NCI-H1092 (cell line): ENCODE measurements around the gene MFN2.
"Not testable (repeated sequence)": the region's sequence is repeated elsewhere in the genome, so short reads cannot be mapped to it uniquely, and the experiment has no call there.

Experiments used
- DNase-seq: peaks from one replicate; lab custom pipeline; 2025; lab: John Stamatoyannopoulos, UW

MFN2 gene

DNA sequence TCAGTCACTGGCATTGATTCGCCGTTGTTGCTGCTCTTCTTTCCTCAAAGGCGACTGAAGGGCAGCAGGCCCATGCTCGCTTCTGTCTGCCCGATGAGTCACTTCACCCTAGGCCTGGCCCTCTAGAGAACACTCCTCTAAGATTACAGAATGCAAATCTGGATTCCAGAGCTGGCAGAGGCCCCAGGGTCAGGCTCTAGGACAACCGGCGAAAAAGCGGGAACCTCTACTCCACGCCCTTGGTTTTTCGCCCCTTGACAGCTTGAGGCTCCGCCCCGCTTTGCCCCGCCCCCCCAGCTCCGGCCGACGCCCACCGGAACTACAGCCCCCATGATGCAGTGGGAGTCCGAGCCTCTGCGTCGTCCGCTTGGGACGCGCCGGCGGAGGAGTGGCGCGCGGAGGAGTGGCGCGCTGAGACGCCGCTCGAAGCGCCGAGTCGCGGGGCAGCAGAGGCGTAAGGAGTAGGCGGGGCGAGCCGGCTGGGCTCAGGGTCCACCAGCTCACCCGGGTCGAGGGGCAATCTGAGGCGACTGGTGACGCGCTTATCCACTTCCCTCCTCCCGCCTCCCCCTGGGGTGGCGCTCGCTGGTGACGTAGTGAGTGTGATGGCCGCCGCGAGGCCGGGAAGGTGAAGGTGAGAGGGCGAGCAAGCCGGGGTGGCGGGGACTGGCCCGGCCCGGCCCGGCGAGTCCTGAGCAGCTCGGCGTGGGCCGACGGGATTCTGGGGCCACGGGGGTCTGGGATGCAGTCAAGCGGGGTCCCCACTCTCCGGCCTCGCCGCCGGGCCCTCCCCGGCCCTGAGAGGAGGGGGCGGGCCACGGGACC is at the start of gene MFN2:
Gene MFN2 (plus strand): TSS at position 594 of the 825 bp plus-strand sequence. CDS start 8,725 bp downstream, outside the sequence.
- peak; percentile 98 for DNase-seq

DNA sequence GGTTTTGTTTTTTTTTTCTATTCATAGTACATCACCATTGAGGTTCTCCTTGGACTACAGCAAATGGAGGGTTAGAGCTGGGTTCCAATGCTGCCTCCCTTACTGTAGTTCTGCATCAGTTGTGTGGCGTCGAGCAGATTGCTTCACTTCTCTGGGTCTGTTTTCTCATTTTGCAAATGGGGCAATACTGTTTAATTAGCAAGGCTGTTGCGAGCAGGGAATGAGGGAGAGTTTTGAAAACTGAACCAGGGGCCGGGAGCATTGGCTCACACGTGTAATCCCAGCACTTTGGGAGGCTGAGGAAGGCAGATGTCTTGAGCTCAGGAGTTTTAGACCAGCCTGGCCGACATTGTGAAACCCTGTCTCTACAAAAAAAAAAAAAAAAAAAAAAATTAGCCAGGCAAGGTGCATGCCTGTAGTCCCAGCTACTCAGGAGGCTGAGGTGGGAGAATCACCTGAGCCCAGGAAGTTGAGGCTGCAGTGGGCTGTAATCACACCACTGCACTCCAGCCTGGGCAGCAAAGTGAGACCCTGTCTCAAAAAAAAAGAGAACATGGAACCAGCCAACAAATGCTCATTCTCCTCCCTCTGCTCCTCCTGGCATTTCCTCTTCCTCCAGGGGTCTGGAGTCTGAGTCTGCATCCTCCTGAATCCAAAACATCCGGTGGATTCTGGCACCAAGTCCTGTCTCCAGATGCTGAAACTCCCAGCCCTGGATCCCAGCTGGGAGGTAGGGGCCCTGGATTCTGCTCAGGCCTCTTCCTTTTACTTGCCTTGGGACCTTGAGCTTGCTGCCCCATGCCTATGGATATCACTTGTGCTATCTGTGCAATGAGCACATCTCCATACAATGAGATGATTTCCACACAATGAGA is 49.4 kb upstream of the MFN2 start:
- DNase-seq = no peak

DNA sequence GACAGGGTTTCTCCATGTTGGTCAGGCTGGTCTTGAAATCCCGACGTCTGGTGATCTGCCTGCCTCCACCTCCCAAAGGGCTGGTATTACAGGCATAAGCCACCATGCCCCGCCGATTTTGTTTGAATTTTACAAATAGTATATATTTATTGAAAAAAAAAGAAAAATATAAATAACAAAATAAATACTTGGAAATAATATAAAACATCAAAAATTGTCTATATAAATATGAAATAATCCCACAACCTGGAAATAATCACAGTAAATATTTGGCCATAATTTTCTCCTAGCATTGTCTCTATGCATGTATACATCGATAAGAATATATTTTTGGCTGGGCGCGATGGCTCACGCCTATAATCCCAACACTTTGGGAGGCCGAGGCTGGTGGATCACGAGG is 48.4 kb upstream of the MFN2 start:
- DNase-seq = no peak

DNA sequence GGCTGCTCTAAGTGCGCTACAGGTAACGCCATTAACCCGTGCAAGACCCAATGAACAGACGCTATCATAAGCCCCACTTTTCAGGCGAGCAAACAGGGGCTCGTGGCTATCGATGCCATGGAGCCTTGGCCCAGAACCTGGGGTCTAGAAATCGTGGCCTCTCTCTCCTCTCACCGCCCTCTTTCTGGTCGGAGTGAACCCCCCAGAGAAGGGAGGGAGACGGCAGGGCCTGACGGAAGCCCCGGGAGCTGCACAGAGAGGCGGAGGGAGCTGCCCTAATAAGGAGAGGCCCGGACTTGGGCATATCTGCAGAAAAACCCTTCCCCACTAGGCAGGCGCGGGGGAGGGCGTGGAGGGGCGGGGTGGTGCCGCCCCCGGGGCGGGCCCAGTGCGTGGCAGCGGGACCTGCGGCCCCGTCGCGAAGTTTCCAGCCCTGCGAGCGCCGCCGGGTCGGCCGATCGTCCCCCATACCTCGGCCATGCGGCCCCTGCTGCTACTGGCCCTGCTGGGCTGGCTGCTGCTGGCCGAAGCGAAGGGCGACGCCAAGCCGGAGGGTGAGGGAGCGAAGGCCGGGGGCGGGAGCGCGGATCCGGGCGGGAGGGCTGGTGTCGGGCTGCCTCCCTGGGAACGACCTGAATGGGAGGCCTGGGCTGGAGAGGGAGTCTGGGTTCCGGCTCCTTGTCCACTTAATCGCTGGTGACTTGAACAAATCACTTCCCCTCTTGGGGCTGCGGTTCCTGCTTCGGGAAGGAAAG is 45.8 kb upstream of the MFN2 start, which contains the start of gene PLOD1:
Gene PLOD1 (plus strand): TSS at position 416 of the 755 bp plus-strand sequence. CDS start 63 bp downstream, at position 479.
- DNase-seq = peak; percentile 71

DNA sequence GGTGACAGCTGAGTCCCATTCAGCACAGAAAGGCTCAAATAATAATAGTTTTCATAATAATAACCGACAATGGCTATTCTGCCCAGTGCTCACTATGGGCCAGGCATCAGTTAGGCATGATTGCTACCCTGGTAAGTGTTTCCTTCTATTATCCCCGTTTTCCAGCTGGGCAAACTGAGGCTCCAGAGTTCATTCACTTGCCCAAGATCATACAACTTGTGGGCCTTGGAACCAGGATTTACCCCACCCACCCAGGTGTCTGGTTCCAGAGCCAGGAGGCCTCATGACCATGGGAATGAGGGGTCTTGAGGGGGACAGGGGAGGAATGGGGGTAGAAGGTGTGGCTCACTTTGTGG is 45.2 kb upstream of the MFN2 start:
- no peak for DNase-seq

DNA sequence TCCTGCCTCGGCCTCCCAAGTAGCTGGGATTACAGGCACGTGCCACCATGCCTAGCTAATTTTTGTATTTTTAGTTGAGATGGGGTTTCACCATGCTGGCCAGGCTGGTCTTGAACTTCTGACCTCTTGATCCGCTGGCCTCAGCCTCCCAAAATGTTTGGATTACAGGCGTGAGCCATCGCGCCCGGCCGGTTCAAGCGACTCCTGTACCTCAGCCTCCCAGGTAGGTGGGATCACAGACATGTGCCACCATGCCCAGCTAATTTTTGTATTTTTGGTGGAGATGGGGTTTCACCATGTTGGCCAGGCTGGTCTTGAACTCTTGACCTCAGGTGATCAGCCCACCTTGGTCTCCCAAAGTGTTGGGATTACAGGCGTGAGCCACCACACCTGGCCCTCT is 44.5 kb upstream of the MFN2 start:
- not testable (repeated sequence) for DNase-seq

DNA sequence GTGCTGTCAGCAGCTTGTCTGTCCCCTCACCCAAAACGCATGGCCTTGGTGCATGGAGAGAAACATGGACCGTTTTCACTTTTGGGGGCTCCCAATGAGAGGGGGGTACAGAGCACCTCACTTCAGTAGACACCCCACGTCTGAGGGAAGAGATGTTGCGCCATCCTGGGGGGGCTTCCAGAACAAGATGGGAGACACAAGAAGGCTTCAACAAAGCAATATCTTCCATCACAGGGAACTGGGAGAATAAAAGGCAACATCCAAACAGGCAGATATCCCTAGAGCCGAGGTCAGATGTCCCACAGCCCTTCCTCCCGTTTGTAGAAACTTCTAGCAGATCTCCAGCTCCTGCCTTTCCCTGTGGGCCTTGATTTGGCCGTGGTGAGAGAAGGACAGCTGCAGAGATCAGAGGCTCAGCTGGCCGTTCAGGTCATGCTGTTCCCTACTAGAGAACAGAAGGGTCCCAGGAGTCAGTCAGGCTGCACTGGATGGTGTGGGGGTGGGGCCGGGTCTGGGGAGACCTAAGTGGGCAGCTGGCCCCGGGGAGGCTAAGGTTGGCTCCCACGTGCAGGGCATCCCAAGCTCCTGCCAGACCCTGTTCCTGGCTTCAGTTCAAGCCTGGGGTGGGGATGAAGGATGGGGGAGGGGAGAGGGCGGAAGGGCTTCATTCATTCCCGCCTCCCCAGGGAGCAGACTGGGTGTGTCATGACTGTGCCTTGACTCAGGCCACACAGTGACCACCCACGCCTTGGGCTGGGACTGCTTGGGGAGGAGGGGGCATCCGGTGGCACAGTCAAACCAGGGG is 41.3 kb upstream of the MFN2 start:
- DNase-seq = no peak

DNA sequence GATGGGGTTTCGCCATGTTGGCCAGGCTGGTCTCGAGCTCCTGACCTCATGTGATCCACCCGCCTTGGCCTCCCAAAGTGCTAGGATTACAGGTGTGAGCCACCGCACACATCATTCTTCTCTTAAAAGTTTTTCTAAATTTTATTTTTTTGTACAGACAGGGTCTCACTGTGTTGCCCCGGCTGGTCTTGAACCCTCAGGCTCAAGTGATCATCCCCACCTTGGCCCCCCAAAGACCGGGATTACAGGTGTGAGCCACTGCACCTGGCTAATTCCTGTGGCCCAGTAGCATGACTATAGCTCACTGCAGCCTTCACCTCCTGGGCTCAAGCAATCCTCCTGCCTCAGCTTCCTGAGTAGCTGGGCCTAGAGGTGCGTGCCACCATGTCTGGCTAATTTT is 40.5 kb upstream of the MFN2 start:
- DNase-seq = not testable (repeated sequence)

DNA sequence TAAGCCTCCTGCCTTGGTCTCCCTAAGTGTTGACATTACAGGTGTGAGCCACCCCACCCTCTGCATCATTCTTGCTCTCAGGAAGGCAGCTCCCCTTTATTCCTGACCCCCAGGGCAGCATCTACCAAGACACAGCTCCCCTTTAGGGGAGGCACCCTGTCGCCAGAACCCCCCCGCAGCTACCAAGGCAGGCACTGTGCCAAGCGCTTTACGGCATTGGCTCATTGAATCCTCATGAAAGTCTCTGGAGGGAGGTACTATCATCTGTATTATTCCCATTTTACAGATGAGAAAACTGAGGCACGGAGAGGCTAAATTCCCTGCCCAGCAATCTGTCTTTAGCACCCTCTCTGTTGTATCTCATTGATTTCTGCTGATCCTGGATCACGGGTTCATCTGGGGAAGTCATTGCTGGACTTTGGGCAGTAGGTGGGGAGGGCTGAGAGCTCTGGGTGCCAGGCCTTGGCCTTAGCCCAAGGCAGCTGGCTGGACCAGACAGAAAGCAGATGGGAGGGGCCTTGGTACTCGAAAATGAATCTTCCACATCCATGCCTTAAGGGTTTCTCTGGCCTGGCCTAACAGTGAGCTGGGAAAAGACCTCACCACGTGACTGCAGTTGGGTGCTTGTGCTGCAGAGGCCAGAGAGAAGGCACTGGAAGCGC is 39.9 kb upstream of the MFN2 start:
- DNase-seq = peak; percentile 19

DNA sequence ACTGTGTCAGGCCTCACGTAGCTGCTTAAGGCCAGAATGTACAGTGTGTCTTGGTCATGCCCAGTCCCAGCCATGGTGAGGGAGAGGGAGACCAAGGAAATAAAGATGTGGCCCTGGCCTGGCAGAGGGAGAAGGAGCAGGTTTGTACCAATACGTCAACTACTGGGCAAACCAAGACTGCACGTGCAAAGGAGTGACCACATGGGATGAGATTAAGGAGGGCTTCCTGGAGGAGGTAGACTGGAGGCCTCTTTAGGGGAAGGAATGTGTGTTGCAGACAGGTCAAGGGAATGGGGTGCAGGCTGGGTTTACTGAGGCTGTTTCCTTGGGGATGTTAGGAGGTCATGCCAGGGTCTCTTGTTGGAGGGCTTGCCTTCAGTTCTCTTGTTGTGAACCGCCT is 38.0 kb upstream of the MFN2 start:
- no peak for DNase-seq

DNA sequence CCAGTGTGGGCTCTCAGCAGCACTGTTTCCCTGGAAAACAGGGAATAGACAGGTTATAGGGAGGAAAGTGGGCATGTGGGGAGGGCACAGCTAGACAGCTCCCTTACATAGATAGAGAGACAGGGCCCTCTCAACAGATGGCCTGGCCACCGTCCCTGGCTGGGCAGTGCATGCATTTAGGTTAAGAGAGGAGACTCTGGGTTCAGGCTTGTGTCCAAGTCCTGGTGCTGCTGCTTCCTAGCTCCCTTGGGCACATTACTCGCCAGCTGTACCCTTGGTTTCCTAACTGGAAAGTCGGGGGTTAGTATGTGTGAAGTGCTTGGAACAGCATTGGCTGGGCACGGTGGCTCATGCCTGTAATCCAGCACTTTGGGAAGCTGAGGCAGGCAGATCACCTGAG is 36.6 kb upstream of the MFN2 start:
- DNase-seq = peak; percentile 24

DNA sequence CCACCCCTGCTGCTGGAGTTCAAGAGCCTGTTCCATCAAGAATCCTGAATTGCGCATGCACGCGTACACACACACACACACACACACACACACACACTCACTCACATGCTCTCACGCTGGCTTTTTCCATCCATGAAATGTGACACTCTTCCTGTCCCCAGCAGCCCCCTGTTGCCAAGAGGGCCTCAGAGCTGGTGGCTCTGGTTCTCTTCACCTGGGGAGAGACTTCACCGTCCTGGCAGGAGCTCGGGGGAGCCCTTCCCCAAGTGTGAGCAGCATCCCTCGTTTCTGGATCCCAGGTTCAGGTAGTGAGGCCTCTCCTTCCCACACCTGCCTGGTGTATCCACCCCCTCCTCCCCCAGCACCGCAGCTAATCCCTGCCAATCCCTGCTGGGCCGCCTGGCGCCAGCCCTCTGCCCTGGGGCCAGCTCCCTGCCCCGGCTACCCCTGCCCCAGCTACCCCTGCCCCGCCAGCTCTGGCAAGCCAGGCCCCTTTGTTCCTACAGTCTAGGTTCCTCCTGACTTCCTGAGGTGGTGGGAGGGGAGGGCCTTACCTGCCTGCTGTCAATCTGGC is 35.8 kb upstream of the MFN2 start:
- peak; percentile 79 for DNase-seq

DNA sequence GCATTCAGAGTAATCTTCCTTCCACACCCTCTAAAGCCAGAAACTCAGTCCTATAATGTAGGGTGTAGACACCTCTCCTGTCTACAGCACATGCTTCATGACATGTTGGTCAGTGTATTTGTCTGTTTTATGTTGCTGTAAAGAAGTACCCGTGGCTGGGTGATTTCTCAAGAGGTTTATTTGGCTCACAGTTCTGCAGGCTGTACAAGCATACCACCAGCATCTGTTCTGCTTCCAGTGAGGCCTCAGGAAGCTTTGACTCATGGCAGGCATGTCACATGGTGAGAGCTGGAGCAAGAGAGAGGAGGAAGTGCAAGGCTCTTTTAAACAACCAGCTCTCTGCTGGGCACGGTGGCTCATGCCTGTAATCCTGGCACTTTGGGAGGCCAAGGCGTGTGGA is 33.6 kb upstream of the MFN2 start:
- DNase-seq = no peak

DNA sequence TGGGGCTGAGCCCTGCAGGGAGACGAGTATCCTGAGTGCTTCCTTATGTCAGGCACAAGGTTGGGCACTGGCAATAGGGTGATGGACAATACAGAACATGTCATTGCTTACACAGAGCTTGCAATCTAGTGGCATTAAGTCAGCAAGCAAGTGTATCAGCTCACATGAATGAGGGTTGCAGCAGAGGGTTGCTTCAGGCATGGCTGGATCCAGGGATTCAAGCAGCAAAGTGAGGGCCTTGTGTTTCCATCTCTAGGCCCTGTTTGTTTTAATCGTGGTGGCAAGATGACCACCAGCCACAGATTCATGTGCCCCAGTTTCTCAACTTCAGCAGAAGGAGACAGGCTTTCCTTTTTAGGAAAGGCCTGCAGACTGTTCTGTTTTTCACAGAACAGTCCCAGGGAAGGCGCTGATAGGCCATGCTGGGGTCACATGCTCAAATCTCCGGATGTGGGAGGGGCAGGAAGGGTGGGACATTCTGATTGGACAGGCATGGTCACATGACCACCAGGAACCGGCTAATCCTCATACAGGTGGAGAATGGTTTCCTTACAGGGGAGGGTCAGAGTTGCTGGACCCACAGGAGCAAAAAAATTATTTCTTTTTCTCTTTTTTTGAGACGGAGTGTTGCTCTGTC is 31.3 kb upstream of the MFN2 start:
- no peak for DNase-seq

DNA sequence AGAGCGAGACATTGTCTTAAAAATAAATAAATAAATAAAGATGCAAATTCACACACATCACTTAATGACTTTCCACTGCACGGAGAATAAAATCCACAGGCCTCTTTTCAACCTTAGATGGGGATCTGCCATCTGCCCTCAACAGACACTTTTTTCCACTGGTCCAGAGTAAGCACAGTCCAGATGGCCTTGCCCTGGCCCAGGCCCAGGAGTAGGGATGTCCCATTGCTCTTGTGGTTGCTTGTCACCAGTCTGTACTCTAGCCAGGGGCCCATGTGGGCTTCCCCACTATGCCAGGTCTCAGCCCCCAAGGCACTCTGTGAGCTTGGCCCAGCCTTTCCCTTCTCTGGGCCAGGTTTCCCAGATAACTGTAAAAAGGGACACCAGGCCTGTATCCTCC is 28.3 kb upstream of the MFN2 start:
- DNase-seq = no peak

DNA sequence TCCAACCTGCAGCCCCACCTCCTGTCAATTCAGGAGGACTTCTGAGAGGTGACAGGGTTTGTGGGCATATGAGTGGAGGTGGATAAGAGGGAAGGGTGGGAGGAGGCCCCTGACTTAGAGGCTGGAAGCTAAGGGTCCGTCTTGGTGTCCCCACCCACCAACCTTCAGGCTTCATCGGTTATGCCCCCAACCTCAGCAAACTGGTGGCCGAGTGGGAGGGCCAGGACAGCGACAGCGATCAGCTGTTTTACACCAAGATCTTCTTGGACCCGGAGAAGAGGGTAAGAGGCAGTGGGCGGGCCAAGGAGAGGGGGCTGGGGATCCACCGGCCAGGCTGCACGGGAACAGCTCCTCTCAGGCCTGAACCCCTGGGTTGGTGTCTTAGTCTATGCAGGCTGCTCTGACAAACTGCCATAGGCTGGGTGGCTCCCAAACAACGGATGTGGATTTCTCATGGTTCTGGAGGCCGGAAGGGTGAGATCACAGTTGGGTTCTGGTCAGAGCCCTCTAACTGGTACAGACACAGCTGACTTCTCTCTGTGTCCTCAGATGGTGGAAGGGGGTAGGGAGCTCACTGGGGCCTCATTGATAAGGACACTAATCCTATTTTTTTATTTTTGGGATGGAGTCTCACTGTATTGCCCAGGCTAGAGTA is 27.7 kb upstream of the MFN2 start:
- DNase-seq = no peak

DNA sequence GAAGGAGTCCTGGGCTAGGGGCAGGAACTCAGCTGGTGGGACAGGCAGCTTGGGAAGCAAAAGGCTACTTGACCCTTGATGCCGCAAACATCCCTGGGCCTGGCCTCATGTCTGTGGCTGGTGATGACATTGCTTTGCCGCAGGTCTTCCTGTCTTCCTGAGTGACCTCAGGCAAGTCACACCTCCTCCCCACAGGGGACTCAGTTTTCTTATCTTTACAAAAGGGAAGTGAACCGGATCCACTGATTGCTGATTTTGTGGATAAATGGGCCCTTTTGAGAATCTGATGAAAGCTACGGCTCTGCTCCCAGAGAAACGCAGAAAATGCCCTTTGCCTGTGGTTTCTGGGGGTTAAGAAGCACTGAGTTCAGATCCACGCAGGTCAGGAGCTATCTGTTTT is 25.0 kb upstream of the MFN2 start:
- no peak for DNase-seq

DNA sequence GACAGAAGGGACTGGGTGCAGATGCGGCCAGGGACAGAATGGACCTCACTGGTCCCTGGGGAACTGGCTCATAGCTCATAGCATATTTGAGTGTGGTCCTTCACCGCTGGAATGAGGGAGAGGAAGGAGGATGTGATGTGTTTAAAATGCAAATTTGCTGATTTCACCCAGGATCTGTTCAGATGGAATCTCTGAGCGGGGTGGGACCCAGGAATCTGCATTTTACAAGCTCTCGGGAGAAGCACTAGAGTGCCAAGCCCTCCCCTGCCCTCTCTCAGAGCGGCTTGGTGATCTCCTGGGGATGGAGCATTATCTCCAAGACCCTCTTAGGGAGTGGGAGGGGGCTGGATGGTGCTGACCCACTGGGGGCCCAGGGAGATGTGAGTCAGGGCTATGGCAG is 22.8 kb upstream of the MFN2 start:
- no peak for DNase-seq

DNA sequence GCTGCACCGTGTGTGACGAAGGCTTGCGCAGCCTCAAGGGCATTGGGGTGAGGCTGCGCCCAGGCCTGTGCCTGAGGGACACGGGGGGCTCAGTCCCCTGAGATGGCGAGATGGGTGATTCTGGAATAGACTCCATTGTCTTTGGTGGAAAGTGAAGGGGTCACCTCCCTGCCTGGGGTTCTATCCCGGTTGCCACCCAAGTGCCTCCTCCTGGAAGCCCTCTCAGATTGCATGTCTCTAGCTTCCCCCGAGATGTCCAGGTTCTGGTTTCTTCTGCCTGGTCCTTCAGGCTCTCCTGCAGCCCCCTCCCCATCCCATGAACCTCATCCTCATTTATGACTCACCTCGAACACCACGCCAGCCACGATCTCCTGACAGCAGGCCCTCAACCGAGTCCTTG is 22.3 kb upstream of the MFN2 start:
- no peak for DNase-seq

DNA sequence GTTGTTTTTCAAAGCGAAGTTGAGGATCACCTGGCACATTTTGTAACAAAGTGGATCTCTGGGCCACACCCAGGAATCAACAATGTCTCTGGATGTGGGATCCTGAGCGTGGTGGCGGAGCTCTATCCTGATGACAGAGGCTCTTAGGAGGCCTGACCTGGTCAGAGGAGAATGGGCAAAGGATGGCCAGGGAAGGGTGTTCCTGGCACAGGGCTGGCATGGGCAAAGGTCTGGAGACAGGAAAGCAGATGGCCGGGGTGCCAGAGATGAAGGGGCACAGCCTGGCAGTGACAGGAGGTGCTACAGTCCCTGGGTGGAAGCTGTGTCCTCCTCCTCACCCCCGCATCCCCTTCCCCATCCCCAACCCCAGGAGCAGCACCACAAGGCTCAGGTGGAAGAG is 20.0 kb upstream of the MFN2 start:
- no peak for DNase-seq
